Suprapubic skin (tissue), 4 donors: Measurements from ENCODE around the gene RNF121. TPM values are rescaled to one million over a fixed set of nuclear protein-coding genes. Genes with fewer than 3 reads are reported as not detected.
A peak's percentile ranks its signal among the peaks of the same experiment; 100 is the strongest.

ENCODE experiments used
- DNase-seq, 2 donors: peaks; one replicate each; pipeline ENCODE4 v3.0.0-alpha.2; 2019; ENCODE audit warnings: low spot score in 2 of 2
- H3K27ac ChIP-seq: fragments of 200-600 bp; sonication (generic); one replicate; pipeline ENCODE4 v1.5.1; 2019
- H3K27me3 ChIP-seq: fragments of 200-600 bp; sonication (generic); one replicate; pipeline ENCODE4 v1.5.1; 2019
- H3K36me3 ChIP-seq: fragments of 200-600 bp; sonication (generic); one replicate; pipeline ENCODE4 v1.5.1; 2019
- H3K4me1 ChIP-seq: fragments of 200-600 bp; sonication (generic); one replicate; pipeline ENCODE4 v1.5.1; 2019
- H3K4me3 ChIP-seq: fragments of 200-600 bp; sonication (generic); one replicate; pipeline ENCODE4 v1.5.1; 2019; ENCODE audit warnings: mild to moderate bottlenecking
- H3K9me3 ChIP-seq: fragments of 200-600 bp; sonication (generic); one replicate; pipeline ENCODE4 v1.5.1; 2019
- EP300 ChIP-seq: sonication (generic); formaldehyde crosslinking; IDR thresholded peaks from one replicate; pipeline ENCODE4 v1.6.1; 2017; ENCODE audit warnings: antibody characterized with exemption
- POLR2A ChIP-seq, 2 donors: fragments of 450-650 bp; IDR thresholded peaks; one replicate each; pipeline ENCODE4 v1.6.1; 2017; ENCODE audit warnings: antibody characterized with exemption in 2 of 2, mild to moderate bottlenecking in 2 of 2, moderate library complexity in 2 of 2
- POLR2AphosphoS5 ChIP-seq, 3 donors: sonication (generic); formaldehyde crosslinking; IDR thresholded peaks; one replicate each; pipeline ENCODE4 v1.6.1; 2017; ENCODE audit warnings: antibody characterized with exemption in 3 of 3
- WGBS: methylation state at CpG from one replicate; pipeline ENCODE4 v1.1.5; 2018; 5-methylcytosine and 5-hydroxymethylcytosine counted together
- total RNA-seq, 4 donors: library from RNA; depleted of rRNA; stranded (reverse); fragments of >200 nt; gene quantifications; one replicate each; pipeline ENCODE4 v1.1.0, GENCODE V29; 2016
- TF ChIP-seq, protein P1 (sequence below), 2 donors: fragments of 200-600 bp in 1 of 2; fragments of 450-650 bp in 1 of 2; sonication (generic) in 1 of 2; IDR thresholded peaks; one replicate each; pipeline ENCODE4 v1.5.1; 2016 to 2019; ENCODE audit warnings: antibody characterized with exemption in 2 of 2, mild to moderate bottlenecking in 1 of 2, moderate library complexity in 1 of 2

RNF121 gene
- total RNA-seq, 4 donors from 2014 or later = 19.6 to 36.0 (median 26.3) TPM

DNA sequence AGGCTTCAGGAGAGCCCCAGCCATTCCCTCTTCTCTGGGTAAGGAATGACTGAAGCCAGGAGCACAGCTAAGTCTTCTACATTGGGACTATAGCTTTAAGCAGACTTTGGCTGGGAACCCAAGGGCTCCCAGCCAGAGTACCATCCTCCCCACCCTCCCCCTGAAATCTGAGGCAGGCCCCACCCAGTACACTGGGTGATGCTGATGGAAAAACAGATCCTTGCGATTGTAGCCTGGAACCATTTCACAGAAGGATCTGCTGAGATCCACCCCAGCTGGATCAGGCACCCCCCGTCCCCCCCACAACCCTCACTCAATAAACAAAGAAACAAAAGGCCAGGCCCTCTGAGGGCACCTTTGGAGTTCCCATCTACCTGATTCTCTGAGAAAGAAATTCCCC is 109.6 kb downstream of the RNF121 start:
- TF ChIP-seq EP300 (no peak), POLR2AphosphoS5 (IDR thresholded peaks at IDR 0.05) (peak in 1 of 3 donors; percentile 20)
- H3K4me1 ChIP-seq = peaks cover 62% of the 10 kb centered on the region
- peak overlapping the region; percentile 95 for H3K27ac ChIP-seq
- peaks cover 22% of the 10 kb centered on the region for H3K36me3 ChIP-seq
- no peaks in the 10 kb centered on the region for H3K27me3 ChIP-seq
- DNase-seq = peak; percentile 81 to 82
- H3K9me3 ChIP-seq = no peaks in the 10 kb centered on the region
- 13% methylated on average over 2 of the region's 2 CpGs for WGBS
- H3K4me3 ChIP-seq = peak overlapping the region; percentile 53

DNA sequence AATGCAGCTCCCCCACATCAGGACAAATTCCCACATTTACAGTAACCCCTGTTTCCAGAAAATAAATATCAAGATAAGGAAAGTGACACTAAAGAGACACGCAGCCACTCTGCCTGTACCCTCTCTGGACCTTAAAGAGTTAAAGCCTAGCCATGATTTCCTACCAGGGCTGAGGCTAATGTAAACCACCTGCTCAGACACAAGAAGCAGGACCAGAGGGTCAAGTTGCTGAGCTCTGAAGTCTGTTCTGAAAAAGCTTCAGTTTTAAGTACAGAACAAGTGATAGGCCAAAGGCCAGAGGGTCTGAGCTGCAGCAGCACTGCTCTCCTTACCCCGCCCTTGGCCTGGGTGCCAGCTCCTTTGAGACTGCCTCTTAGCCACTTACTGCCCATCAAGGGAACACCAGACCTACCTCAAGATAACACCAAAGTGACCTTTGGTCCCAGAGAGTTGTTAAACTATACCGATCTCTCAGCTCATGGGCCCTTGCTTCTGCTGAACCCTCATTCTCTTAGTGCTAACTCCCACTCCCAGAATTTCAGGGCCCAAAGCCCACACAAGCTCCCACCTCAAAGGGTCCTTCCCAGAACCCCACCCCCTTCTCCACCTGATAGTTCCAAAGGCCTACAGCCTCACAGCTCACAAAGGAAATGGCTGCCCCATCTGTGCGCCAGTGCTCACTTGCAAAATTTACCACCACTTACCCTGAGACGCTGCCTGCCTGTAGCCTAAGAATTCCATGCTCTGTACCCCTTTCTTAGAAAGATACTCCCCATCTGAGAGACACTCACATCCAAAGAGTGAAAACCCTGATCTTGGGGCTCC is 110.4 kb downstream of the RNF121 start:
- Histone ChIP-seq H3K4me3 (peak overlapping the region; percentile 53), H3K27me3 (no peaks in the 10 kb centered on the region), H3K27ac (peak overlapping the region; percentile 95), H3K9me3 (no peaks in the 10 kb centered on the region), H3K36me3 (peaks cover 14% of the 10 kb centered on the region), H3K4me1 (peaks cover 62% of the 10 kb centered on the region)
- peak in 1 of 2 donors; percentile 65 for DNase-seq
- 10% methylated on average over 4 of the region's 5 CpGs for WGBS
- TF ChIP-seq POLR2A (IDR thresholded peaks at IDR 0.05) (no peak), POLR2AphosphoS5 (IDR thresholded peaks at IDR 0.05) (no peak), EP300 (no peak)
- TF ChIP-seq, protein P1, sequence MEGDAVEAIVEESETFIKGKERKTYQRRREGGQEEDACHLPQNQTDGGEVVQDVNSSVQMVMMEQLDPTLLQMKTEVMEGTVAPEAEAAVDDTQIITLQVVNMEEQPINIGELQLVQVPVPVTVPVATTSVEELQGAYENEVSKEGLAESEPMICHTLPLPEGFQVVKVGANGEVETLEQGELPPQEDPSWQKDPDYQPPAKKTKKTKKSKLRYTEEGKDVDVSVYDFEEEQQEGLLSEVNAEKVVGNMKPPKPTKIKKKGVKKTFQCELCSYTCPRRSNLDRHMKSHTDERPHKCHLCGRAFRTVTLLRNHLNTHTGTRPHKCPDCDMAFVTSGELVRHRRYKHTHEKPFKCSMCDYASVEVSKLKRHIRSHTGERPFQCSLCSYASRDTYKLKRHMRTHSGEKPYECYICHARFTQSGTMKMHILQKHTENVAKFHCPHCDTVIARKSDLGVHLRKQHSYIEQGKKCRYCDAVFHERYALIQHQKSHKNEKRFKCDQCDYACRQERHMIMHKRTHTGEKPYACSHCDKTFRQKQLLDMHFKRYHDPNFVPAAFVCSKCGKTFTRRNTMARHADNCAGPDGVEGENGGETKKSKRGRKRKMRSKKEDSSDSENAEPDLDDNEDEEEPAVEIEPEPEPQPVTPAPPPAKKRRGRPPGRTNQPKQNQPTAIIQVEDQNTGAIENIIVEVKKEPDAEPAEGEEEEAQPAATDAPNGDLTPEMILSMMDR (IDR thresholded peaks at IDR 0.05) = no peak

DNA sequence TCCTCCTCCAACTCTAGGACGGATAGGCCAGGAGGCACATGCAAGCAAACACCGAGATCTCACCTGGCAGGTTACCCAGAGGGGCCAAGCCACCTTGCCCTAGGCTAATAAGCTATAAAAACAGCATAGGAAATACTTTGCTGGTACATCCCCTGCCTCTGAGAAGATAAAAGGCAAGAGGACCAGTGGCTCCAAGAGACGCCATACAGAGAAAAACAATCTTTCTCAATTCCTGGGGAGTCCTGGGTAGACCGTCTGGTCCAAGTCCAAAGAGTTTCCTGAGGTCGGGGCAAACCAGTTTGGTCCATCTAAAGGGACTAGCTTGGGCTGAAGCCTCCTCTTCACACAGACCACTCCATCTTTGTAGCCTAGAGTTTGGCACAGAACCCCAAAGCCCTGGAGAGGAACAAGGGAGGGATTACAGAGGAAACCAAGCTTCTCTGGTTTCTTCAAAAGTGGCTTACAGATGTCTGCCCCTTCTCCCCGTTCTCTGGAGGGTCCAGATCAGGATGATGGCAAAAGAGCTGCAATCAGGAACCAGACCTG is 111.1 kb downstream of the RNF121 start:
- Histone ChIP-seq H3K27ac (peak overlapping the region; percentile 95), H3K9me3 (no peaks in the 10 kb centered on the region), H3K4me3 (peak overlapping the region; percentile 53), H3K36me3 (peaks cover 7% of the 10 kb centered on the region), H3K27me3 (no peaks in the 10 kb centered on the region), H3K4me1 (peaks cover 62% of the 10 kb centered on the region)
- peak in 1 of 2 donors; percentile 66 for DNase-seq
- 7% methylated on average over 5 of the region's 6 CpGs for WGBS
- TF ChIP-seq POLR2AphosphoS5 (IDR thresholded peaks at IDR 0.05) (no peak), POLR2A (IDR thresholded peaks at IDR 0.05) (no peak), EP300 (no peak)
- TF ChIP-seq, protein P1 (IDR thresholded peaks at IDR 0.05) = no peak

DNA sequence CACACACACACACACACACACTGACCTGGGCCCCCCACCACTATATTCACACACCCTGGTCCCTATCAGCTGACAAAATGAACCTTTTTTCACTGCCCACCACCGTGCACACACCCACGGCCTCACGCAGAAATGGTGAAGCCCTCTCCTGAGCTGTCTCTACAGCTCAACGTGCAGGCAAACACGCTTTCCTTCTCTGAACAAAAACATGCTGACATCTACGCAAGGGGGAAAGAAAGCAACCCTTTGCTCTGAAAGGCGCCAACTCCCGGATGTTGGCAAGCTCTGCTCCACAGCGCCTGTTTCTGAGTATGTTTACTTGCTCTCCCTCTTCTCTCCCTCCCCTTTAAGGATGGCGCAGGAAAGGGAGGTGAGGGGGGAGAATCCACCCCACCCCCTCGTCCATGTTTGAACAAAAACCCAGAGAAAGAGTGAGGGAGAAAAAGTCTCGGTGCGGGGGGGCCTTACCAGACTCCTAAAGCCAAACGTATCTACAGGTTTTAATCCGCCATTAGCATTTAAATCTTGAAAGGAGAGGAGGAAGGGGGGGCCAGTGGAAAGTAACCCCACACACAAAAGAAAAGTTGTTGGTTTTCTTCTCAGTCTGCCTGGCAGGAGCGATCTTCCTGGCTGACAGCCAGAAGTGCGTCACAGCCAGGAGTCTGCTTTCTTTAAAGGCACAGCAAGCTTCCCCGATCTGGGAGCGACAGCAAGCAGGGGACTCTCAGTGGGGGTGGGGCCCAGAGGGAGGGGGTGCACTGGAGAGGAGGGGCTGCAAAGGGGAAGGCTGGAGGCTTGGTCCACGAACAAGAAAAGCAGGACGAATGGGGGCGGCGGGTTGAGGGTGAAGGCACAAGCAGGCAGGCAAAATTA is 111.9 kb downstream of the RNF121 start:
- no peaks in the 10 kb centered on the region for H3K9me3 ChIP-seq
- peaks cover 59% of the 10 kb centered on the region for H3K4me1 ChIP-seq
- peak overlapping the region; percentile 95 for H3K27ac ChIP-seq
- H3K36me3 ChIP-seq = no peaks in the 10 kb centered on the region
- DNase-seq = peak; percentile 97
- H3K4me3 ChIP-seq = peak overlapping the region; percentile 53
- WGBS = under 1% methylated on average over 23 of the region's 23 CpGs
- H3K27me3 ChIP-seq = no peaks in the 10 kb centered on the region
- TF ChIP-seq POLR2A (IDR thresholded peaks at IDR 0.05) (peak in 1 of 2 donors; percentile 8), EP300 (no peak), POLR2AphosphoS5 (IDR thresholded peaks at IDR 0.05) (peak; percentile 55 to 87 (median 81))
- TF ChIP-seq, protein P1 (IDR thresholded peaks at IDR 0.05) = no peak

DNA sequence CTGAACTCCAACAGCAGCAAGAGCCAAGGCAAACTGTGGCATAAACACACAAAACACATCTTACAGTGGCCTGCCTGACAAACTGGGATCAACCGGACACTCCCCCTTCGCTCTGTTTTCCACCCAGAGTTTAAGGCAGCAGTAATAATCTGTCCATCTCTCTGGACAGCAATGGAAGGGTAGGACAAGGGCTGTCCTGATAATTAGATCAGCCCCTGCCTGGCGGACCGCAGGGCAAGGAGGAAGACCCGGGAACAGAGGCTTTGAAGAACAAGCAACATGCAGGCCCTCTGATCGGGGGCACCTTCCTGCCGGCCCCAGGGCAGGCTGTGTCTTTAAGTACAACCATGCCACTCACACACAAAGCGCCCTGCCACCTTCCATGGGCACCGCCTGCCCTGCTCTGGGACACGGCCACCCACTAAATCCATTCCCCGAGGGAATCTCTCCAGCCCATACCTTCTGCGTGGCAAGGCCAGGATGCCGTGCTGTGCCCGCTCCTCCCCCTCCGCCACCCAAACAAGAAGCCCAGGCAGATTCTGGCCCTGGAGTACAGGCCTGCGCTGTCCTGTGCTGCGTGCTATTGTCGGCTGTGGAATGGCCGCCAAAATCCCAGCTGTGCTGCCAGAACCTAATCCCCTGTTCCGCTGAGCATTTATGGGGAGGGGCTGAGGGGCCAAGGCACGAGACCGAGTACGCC is 112.7 kb downstream of the RNF121 start:
- Histone ChIP-seq H3K4me3 (peak overlapping the region; percentile 53), H3K27ac (peak overlapping the region; percentile 95), H3K27me3 (no peaks in the 10 kb centered on the region), H3K36me3 (peaks cover 1% of the 10 kb centered on the region), H3K9me3 (no peaks in the 10 kb centered on the region), H3K4me1 (peaks cover 52% of the 10 kb centered on the region)
- peak in 1 of 3 donors; percentile 66 for TF ChIP-seq POLR2AphosphoS5 (IDR thresholded peaks at IDR 0.05)
- TF ChIP-seq POLR2A (IDR thresholded peaks at IDR 0.05) = peak in 1 of 2 donors; percentile 50
- TF ChIP-seq EP300 = no peak
- WGBS = 1% methylated on average over 8 of the region's 23 CpGs
- peak; percentile 85 to 89 for DNase-seq
